Pancreas (tissue), 10 donors: ENCODE results near the gene GARIN6. TPM values are rescaled to one million over a fixed set of nuclear protein-coding genes. Genes with fewer than 3 reads are reported as not detected.

Experiments used
- ATAC-seq, 4 donors: fragments of 200-7000 bp; cut with Tn5 transposase; one replicate each; pipeline versions ENCODE4 v1.8.0 to v1.9.1; 2020; ENCODE audit warnings: mild to moderate bottlenecking in 4 of 4, moderate library complexity in 4 of 4
- DNase-seq, 6 donors: peaks; one replicate each; pipeline ENCODE4 v3.0.0-alpha.2; 2020
- FAIRE-seq: peaks from 2 replicates; lab custom pipeline; 2012; peaks lifted over from hg19 to GRCh38; lab: Jason Lieb, UNC
- H3K27ac ChIP-seq, 4 donors: fragments of 200-600 bp; sonication (generic); 1 replicate in 3 of 4; 2 replicates in 1 of 4; pipeline versions ENCODE4 v1.5.0 to v1.8.0; 2020
- H3K27me3 ChIP-seq, 4 donors: fragments of 200-600 bp; one replicate each; pipeline ENCODE4 v1.8.0; 2021
- H3K36me3 ChIP-seq, 3 donors: fragments of 200-600 bp; sonication (generic) in 1 of 3; one replicate each; pipeline versions ENCODE4 v1.5.0 to v1.8.0; 2020 to 2021
- H3K4me1 ChIP-seq, 3 donors: fragments of 200-600 bp; one replicate each; pipeline ENCODE4 v1.8.0; 2021
- H3K4me3 ChIP-seq, 4 donors: fragments of 200-600 bp; sonication (generic) in 2 of 4; one replicate each; pipeline versions ENCODE4 v1.5.0 to v1.8.0; 2020 to 2021
- H3K9me3 ChIP-seq, 4 donors: fragments of 200-600 bp; one replicate each; pipeline ENCODE4 v1.8.0; 2021
- CTCF ChIP-seq, 4 donors: fragments of 200-600 bp; sonication (generic) in 3 of 4; IDR thresholded peaks; one replicate each; pipeline versions ENCODE4 v1.5.0 to v1.8.0; 2021; ENCODE audit warnings: antibody characterized with exemption in 4 of 4
- WGBS, 2 donors: extraction: QIAGEN DNeasy Blood & Tissue Kit; methylation state at CpG; one replicate each; pipeline ENCODE4 v1.1.7; 2013; 5-methylcytosine and 5-hydroxymethylcytosine counted together
- intact Hi-C, 3 donors: fragments of 100-400 bp; cut with DNase I; formaldehyde crosslinking; loops; one replicate each; pipeline versions ENCODE4 v1.11.1 to v1.14.2; 2022
- polyA plus RNA-seq, 2 donors: library from polyadenylated mRNA; stranded (reverse); fragments of 200-250 nt; gene quantifications; one replicate each; pipeline ENCODE4 v1.2.3, GENCODE V29; 2013
- total RNA-seq, 6 donors: library from RNA; stranded (reverse); fragmentation: NEBNext Ultra II Directional in 4 of 6; extraction: Animal tissue kit (Norgen Biotek cat#: 25700) in 4 of 6; gene quantifications; one replicate each; pipeline versions ENCODE4 v1.2.1 to v1.2.4, GENCODE V29; 2021 to 2023
- donor health status: healthy with polysubstance abuse.
- donor health status: DM: no; HTN: no; CAD: no; lungs with moderate emphysema.
- donor health status: DM: no; HTN: no; CAD: no.
- donor health status: control.
- donor health status: control.
- donor health status: Bipolar disorder and iron deficiency.
- donor health status: DM: yes; HTN: yes; CAD: no.
- donor health status: DM: no; HTN: no; CAD: no.
- donor health status: DM: no; HTN: no; CAD: no.
- donor health status: DM: yes; HTN: yes; CAD: no.

GARIN6 gene
- total RNA-seq, result not detected
- not detected for polyA plus RNA-seq

DNA sequence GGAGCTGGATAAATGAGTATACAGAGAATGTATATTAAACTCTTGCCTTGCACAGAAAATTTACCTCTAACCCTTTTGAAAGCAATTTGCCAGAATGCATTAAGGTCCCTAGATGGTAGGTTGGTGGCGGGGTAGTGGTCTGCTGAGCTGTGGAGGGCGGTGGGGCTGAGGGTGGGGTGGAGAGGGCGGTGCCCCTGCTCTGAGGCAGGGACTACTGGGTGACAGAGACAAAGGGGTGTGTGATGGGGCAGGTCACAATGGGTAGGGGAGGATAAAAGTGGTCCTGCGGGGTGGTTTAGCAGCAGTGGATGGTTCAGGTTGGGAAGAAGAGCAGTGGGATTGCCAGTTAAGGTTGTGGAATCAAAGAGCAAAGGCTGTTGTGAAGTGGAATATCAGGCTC, at the start of gene GARIN6:
Gene GARIN6 (plus strand): TSS at position 301 of the 400 bp plus-strand sequence. CDS start 422 bp downstream, outside the sequence.
- no peak for TF ChIP-seq CTCF (IDR thresholded peaks at IDR 0.05)
- Histone ChIP-seq H3K36me3 (no peaks in the 10 kb centered on the region), H3K27ac (no peak within 1 kb of the TSS), H3K4me3 (no peak within 1 kb of the TSS), H3K9me3 (no peaks in the 10 kb centered on the region), H3K4me1 (no peaks in the 10 kb centered on the region), H3K27me3 (no peaks in the 10 kb centered on the region)
- ATAC-seq (no peak), FAIRE-seq (no peak), DNase-seq (no peak)
- intact Hi-C loops, result no loop called here
- WGBS, 2 donors, result 71 to 74% methylated on average over 4 of the region's 4 CpGs

- Histone ChIP-seq H3K27ac (no peak overlapping the region), H3K9me3 (no peaks in the 10 kb centered on the region), H3K4me3 (no peak overlapping the region), H3K4me1 (no peaks in the 10 kb centered on the region), H3K36me3 (no peaks in the 10 kb centered on the region), H3K27me3 (no peaks in the 10 kb centered on the region)
- WGBS, 2 donors, result 74 to 96% methylated on average over 2 of the region's 2 CpGs
- FAIRE-seq (no peak), ATAC-seq (no peak), DNase-seq (no peak)
- intact Hi-C loops, result no loop called here
- no peak for TF ChIP-seq CTCF (IDR thresholded peaks at IDR 0.05)
These were observed 48.8 kb upstream of the GARIN6 start for GRCh38 chr12:99598785-99599184.

DNA sequence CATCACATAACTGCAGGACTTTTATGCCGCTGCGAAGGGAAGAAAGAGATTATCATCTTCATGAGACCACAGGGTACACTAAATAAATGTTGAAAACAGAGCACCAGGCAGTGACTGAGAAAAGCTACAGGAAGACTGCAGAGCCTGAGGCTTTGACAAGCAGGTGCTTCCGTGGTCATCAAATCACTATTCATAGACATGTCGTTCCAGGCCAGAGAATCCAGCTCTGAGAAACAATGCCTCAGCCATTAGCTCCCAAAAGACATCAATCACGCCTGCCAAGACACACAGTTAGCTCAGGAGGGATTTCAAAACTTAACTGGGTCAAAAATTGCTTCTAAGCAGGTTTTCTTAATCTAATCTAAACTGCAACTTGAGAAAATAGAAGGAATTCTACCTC, 47.2 kb upstream of the GARIN6 start:
- no peak overlapping the region for H3K27ac ChIP-seq
- no peak overlapping the region for H3K4me3 ChIP-seq
- no peak for TF ChIP-seq CTCF (IDR thresholded peaks at IDR 0.05)
- H3K27me3 ChIP-seq, result no peaks in the 10 kb centered on the region
- 40 to 49% methylated on average over 5 of the region's 5 CpGs for WGBS, 2 donors
- intact Hi-C loops, result no loop called here
- no peak for DNase-seq
- H3K9me3 ChIP-seq, result no peaks in the 10 kb centered on the region
- no peak for ATAC-seq
- no peaks in the 10 kb centered on the region for H3K36me3 ChIP-seq
- no peaks in the 10 kb centered on the region for H3K4me1 ChIP-seq
- no peak for FAIRE-seq

- H3K27me3 ChIP-seq, result no peaks in the 10 kb centered on the region
- DNase-seq, result no peak
- H3K4me3 ChIP-seq, result no peak overlapping the region
- FAIRE-seq, result no peak
- 43 to 51% methylated on average over 7 of the region's 7 CpGs for WGBS, 2 donors
- no peak overlapping the region for H3K27ac ChIP-seq
- intact Hi-C loops, result no loop called here
- ATAC-seq, result no peak
- no peaks in the 10 kb centered on the region for H3K4me1 ChIP-seq
- no peak for TF ChIP-seq CTCF (IDR thresholded peaks at IDR 0.05)
- H3K9me3 ChIP-seq, result no peaks in the 10 kb centered on the region
- H3K36me3 ChIP-seq, result no peaks in the 10 kb centered on the region
These were observed 37.9 kb upstream of the GARIN6 start for GRCh38 chr12:99609455-99610181.

DNA sequence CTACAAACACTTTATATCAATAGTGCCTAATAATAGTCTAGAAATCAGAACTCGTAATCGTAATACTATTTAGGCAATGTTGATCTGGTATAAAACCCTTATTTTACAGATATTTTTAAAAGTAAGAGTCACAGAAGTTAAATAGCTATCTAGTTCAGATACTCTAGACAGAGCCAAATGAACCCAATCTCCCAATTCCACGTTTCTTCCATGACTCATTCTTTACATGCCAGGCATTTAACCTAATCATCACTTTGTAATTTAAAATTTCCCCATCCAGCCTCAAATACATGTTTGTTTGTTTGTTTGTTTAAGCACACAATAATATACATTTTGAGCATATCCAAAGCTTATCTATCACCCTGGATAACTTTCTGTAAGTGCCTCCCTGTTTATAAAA, 36.4 kb upstream of the GARIN6 start:
- intact Hi-C loops, result no loop called here

More for the DNA sequence above, 36.4 kb upstream of the GARIN6 start:
- H3K36me3 ChIP-seq, result no peaks in the 10 kb centered on the region
- FAIRE-seq (no peak), ATAC-seq (no peak), DNase-seq (no peak)
- no peak for TF ChIP-seq CTCF (IDR thresholded peaks at IDR 0.05)
- H3K4me3 ChIP-seq, result no peak overlapping the region
- H3K4me1 ChIP-seq, result no peaks in the 10 kb centered on the region
- H3K27me3 ChIP-seq, result no peaks in the 10 kb centered on the region
- 46 to 56% methylated on average over 3 of the region's 3 CpGs for WGBS, 2 donors
- no peak overlapping the region for H3K27ac ChIP-seq
- no peaks in the 10 kb centered on the region for H3K9me3 ChIP-seq
